ENCODE data around the gene PLCZ1.

DNA sequence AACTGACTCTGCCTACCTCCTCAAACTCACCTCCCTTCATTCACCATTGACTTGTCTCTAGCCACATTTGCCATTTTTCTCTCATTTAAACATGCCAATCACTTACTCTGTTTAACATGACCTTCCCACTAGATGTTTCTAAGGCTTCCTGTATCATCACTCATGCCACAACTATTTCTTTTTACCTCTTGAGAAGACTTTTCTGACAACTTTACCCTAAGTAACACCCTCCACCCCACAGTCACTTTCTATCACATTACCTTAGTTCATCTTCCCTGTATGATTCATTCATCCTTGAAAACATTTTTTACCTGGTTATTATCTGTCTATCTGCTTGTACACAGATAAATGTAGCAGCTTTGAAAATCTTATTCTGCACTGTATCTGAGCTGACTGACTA lies 19.4 kb downstream of the PLCZ1 start:
- no peak for TF ChIP-seq POLR2A (IDR thresholded peaks at IDR 0.05; ENCODE audit: low read depth, low read length)
- TF ChIP-seq, protein P1, sequence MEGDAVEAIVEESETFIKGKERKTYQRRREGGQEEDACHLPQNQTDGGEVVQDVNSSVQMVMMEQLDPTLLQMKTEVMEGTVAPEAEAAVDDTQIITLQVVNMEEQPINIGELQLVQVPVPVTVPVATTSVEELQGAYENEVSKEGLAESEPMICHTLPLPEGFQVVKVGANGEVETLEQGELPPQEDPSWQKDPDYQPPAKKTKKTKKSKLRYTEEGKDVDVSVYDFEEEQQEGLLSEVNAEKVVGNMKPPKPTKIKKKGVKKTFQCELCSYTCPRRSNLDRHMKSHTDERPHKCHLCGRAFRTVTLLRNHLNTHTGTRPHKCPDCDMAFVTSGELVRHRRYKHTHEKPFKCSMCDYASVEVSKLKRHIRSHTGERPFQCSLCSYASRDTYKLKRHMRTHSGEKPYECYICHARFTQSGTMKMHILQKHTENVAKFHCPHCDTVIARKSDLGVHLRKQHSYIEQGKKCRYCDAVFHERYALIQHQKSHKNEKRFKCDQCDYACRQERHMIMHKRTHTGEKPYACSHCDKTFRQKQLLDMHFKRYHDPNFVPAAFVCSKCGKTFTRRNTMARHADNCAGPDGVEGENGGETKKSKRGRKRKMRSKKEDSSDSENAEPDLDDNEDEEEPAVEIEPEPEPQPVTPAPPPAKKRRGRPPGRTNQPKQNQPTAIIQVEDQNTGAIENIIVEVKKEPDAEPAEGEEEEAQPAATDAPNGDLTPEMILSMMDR (IDR thresholded peaks at IDR 0.05; ENCODE audit: extremely low read depth in 1 of 2, insufficient read depth in 1 of 2, low read depth in 1 of 2, low read length in 2 of 2): no peak
- TF ChIP-seq EZH2 (IDR thresholded peaks at IDR 0.05; ENCODE audit: borderline replicate concordance, low read depth, low read length, severe bottlenecking): no peak
- no peak for TF ChIP-seq POLR2AphosphoS5 (IDR thresholded peaks at IDR 0.05; ENCODE audit: insufficient read depth, low read depth, low read length)
- TF ChIP-seq, protein P2, sequence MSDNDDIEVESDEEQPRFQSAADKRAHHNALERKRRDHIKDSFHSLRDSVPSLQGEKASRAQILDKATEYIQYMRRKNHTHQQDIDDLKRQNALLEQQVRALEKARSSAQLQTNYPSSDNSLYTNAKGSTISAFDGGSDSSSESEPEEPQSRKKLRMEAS (IDR thresholded peaks at IDR 0.05; ENCODE audit: insufficient read depth, insufficient read length): no peak
- no peak for TF ChIP-seq JUN (IDR thresholded peaks at IDR 0.05; ENCODE audit: borderline replicate concordance, insufficient read depth, insufficient read length, low read depth)
- no peak for TF ChIP-seq FOS (IDR thresholded peaks at IDR 0.05; ENCODE audit: borderline replicate concordance, insufficient read depth, low read length)
